ENCODE results near the gene FIP1L1. TPM values are rescaled to one million over a fixed set of nuclear protein-coding genes. Genes with fewer than 3 reads are reported as not detected.

FIP1L1 gene
- total RNA-seq, 1 donor from 2014 or later, result 56.6 TPM

Other genes starting within 250 kb of the FIP1L1 start
- 8.4 and 11.0 TPM in 2 replicates for gene SCFD2, start 11.6 kb upstream of the FIP1L1 start, total RNA-seq
- gene LNX1, start 213.8 kb downstream of the FIP1L1 start, total RNA-seq, result 2.5 and 6.9 TPM in 2 replicates

All from kidney epithelial cell (primary cell).